Right renal pelvis (tissue), 4 donors: ENCODE measurements around the gene TMEM54. TPM values are rescaled to one million over a fixed set of nuclear protein-coding genes. Genes with fewer than 3 reads are reported as not detected.

ENCODE experiments used
- DNase-seq, 4 donors: peaks; one replicate each; pipeline ENCODE4 v3.0.0-alpha.2; 2013; ENCODE audit warnings: low read depth in 4 of 4, low spot score in 3 of 4, missing footprints in 1 of 4
- polyA plus RNA-seq, 4 donors: library from polyadenylated mRNA; unstranded; fragments of 120-200 nt; gene quantifications; one replicate each; pipeline ENCODE4 v1.2.1, GENCODE V29; 2013; ENCODE audit not compliant: insufficient read length in 4 of 4

Gene TMEM54
- polyA plus RNA-seq, 4 donors: 7.5 to 11.6 (median 9.1) TPM

- no peak for DNase-seq
These were observed 34.0 kb downstream of the TMEM54 start for GRCh38 chr1:32867151-32867550.

DNA sequence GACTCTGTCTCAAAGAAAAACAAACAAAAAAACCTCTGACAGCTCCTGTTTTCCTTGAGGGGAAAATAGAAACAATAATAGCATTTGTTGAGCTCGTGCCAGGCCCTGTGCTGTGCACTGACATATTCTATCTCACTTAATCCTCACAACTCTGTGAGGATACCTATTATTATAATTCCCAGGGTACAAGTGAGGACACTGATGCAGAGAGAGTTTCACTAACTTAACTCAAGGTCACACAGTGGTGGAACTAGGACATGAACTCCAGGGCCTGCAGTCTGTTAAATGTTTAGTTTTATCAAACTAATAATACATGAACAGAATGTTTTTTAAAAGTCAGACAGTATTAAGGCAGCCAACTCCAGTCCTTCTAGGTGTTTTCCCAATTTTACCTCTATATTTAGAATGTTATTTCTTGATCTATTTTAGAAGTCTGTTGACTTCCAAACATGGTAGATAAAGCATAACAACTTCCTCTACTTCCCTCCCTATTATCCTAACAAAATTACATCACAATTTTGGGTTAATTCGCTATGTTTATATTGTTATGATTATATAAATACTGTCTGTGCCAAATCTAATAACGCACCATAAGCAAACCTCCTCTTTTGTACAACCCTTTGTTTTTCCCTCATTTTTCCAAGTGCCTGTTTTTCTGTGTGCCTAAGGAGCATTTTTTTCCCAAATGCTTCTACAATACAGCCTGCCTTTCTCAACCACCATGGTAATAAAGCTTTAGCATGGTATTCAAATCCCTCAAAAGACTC, 35.4 kb downstream of the TMEM54 start:
- DNase-seq: no peak

GRCh38 chr1:32864375-32865019, 36.7 kb downstream of the TMEM54 start:
- DNase-seq: no peak

- DNase-seq: no peak
These were observed 37.3 kb downstream of the TMEM54 start for GRCh38 chr1:32863881-32864245.

DNA sequence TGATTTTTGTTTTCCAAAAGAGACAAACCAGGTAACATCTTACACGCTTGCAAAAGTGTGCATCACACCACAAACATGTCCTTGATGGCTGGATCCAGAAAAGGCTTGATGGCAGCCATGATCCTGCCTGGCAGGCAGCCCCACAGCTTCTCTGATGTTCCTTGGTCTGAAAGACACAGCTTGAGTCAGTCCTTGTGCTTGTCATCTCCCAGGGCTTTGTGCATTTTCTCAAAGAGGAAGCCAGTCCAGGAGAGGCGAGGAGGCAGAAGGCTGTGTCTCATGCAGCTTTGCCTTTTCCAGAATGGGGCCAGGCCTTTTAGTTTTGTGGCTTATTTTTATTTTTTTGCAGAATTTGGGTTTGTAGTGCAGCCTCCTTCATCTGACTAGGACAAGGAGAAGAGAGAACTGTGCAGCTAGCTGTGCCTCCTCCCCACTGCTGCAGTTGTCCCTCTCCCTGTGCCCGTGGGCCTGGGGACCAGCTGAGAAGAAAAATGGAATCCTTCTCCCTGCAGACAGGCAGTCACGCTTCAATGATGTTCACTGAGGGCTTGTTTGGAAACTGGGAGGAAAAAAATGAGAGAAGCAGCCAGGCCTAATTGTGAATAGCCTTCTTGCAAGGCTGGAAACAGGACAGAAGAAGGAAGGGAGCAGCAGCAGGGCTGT, 37.8 kb downstream of the TMEM54 start:
- no peak for DNase-seq

GRCh38 chr1:32861904-32862695, 39.1 kb downstream of the TMEM54 start:
- no peak for DNase-seq

DNA sequence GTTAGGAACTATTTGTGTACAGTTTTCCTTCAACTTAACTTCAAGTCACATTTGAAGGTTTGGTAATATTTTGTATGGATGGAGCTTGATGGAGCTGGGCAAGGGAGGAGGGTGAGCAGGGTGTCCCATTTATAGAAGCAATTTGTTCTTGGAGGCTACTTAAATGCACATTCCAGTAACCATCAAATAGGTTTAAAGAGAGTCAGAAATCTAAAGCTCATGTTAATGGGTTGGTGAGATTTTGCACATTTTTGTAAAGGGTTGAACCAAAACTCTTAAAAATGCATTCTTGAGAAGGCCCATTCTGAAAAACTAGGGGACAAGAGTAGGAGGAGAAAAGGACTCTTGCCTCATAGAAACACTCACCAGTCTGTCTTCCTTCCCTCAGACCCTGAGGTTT, 40.6 kb downstream of the TMEM54 start:
- no peak for DNase-seq

DNA sequence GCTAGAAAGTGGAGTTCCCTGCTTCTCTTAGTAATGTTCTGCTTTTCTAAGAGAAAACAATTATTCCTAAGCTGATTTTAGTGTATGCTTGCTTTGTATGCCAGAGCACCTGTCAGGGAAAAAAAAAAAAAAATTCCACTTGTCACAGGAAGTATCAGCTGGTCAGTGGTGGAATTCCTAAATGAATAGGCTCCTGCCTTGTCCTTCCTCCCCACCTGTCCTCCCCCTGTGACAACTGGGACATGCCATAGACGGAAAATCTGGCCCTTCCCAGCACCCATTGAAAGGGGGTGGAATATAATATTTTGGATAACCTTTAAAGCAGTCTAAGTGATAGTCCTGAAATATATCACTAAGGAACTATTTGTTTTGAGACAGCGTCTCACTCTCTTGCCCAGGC, 41.3 kb downstream of the TMEM54 start:
- no peak for DNase-seq

- no peak for DNase-seq
These were observed 42.4 kb downstream of the TMEM54 start for GRCh38 chr1:32858791-32859190.

DNA sequence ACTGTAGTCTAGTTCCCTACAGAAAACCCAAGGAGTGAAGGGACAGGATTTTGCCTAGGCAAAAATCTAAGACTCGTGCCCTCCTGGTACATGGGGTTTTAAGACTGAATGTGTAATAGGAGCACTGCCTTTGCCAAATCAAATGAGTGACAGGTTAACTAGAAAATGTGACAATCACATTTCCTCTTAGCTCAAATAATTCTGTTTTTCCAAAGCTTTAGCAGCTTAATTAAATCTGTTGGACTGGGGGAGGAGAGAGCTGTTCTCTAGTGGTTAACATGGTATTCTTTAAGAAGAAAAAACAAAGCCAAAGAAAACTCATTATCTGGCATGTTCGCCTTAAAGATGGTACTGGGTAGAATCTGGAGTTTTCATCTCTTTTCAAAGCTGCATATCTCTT, 43.1 kb downstream of the TMEM54 start:
- no peak for DNase-seq

DNA sequence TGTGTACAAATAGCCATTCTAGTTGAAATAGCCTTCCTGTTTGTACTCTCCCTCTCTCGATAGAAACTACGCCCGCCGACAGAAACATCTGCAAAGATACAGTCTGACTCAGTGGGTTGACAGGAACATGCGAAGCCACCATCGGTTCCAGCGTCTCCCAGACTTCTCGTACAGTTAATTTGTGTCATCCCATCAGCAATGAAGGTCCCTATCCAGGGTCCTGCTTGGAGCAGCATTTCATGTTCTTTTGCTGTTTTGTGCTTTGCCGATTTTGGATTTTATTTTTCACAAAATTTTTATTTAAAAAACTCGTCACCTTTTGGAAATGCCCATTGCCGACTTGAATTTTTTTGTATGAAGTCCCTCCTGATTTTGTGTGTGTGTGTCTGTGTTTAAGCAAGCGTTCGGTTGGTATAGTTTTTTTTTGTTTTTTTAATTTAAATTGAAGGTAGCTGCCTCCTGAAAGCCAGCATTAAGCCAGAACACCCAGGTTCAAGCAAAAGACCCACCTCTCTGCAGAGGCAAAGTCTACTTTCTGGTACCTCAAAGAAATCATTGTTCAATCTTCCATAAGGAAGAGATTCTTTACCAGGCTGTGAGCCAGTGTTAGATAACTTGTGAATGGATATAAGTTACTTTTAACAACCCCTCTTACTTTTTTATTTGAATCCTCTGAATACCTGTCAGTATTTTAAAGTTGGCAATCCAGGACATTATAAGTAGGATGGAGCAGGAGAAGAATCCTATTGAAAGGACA, 45.1 kb downstream of the TMEM54 start:
- DNase-seq: no peak

GRCh38 chr1:32848354-32849063, 52.7 kb downstream of the TMEM54 start:
- no peak for DNase-seq

Other genes starting within 250 kb of the TMEM54 start
- gene SYNC, start 198.6 kb downstream of the TMEM54 start, polyA plus RNA-seq: 1 to 10 TPM; 1.6 to 2.1 (median 1.7) TPM
- 10 to 100 TPM; 56.2 to 60.3 (median 59.1) TPM for gene YARS1, start 84.0 kb downstream of the TMEM54 start, polyA plus RNA-seq
- gene S100PBP, start 83.7 kb downstream of the TMEM54 start, polyA plus RNA-seq: 10 to 100 TPM; 26.3 to 38.3 (median 32.9) TPM
- 10 to 100 TPM; 45.3 to 60.8 (median 50.7) TPM for gene FNDC5, start 30.5 kb downstream of the TMEM54 start, polyA plus RNA-seq
- gene HPCA, start 14.9 kb downstream of the TMEM54 start, polyA plus RNA-seq: 1 to 10 TPM in 1 of 4 donors, under 1 TPM in 3; 0.63 to 1.3 (median 0.72) TPM
- 10 to 100 TPM; 17.6 to 19.5 (median 18.7) TPM for gene RNF19B, start 63.4 kb upstream of the TMEM54 start, polyA plus RNA-seq
- gene AK2, start 135.5 kb upstream of the TMEM54 start, polyA plus RNA-seq: 100 to 1,000 TPM; 200 to 220 (median 215) TPM
- 1 to 10 TPM; 4.9 to 8.0 (median 6.9) TPM for gene AZIN2, start 179.8 kb upstream of the TMEM54 start, polyA plus RNA-seq